ENCODE measurements around the gene PARD6B.
"Not testable (repeated sequence)": the region's sequence is repeated elsewhere in the genome, so short reads cannot be mapped to it uniquely, and the experiment has no call there.

The PARD6B gene

DNA sequence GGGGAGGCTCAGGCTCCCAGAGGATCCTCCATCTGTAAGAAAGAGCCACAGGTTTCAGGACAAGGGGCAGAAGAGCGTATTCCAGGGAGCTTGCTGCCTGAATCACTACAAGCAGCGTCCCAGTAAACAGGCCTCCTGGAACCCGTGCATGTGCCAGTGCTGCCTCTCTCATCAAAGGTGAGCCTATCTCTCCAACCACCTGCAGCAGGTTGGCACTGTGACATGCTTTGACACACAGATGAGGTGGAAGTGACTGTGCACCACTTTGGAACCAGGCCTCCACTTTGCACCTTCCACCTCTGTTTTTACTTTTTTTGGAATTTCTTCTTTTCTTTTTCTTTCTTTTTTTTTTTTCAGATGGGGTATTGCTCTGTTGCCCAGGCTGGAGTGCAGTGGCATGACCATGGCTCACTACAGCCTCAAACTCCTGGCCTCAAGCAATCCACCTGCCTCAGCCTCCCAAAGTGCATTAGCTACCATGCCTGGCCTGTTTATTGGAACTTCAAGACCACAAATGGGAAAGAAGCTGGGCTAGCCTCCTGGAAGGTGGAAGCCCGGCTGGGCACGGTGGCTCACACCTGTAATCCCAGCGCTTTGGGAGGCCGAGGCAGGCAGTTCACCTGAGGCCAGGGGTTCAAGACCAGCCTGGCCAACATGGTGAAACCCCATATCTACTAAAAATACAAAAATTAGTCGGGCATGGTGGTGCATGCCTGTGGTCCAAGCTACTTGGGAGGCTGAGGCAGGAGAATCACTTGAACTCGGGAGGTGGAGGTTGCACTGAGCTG is 27.5 kb upstream of the PARD6B start:
- not testable (repeated sequence) for DNase-seq (ENCODE audit: low read depth)

DNA sequence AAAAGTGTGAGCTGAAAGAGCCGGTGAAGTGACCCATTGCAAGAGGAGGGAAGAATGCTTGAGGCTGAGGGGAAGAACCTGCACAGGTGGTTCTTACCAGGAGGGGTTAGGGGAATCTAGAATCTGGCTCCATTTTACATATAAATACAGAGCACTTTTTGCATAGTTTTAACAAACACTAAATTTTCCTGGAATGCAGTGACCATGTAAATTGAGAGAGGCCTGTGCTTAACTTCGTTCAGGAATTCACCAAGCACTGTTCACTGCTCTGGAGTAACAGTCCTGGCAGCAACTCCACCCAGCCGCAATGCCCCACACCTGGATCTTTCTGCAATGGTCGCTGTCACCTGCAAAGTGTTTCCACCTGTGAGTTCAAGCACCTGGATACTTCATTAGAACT is 26.9 kb upstream of the PARD6B start:
- DNase-seq (ENCODE audit: low read depth) = no peak

DNA sequence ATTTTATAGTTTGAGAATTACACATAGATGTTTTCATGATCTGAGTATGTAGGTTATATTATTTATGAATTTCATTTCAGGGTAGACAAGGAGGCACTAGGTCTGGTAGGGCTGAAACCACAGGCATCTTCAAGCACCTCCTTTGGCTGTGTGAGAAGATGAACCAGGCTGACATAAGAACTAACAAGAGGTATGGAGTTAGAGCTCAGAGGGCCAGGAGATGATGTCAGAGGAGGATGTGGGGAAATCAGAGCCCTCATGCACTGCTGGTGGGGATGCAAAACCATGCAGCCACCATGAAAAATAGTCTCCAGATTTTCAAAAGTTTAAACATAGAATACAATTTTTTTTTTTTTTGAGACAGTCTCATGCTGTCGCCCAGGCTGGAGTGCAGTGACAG is 26.4 kb upstream of the PARD6B start:
- no peak for DNase-seq (ENCODE audit: low read depth)

DNA sequence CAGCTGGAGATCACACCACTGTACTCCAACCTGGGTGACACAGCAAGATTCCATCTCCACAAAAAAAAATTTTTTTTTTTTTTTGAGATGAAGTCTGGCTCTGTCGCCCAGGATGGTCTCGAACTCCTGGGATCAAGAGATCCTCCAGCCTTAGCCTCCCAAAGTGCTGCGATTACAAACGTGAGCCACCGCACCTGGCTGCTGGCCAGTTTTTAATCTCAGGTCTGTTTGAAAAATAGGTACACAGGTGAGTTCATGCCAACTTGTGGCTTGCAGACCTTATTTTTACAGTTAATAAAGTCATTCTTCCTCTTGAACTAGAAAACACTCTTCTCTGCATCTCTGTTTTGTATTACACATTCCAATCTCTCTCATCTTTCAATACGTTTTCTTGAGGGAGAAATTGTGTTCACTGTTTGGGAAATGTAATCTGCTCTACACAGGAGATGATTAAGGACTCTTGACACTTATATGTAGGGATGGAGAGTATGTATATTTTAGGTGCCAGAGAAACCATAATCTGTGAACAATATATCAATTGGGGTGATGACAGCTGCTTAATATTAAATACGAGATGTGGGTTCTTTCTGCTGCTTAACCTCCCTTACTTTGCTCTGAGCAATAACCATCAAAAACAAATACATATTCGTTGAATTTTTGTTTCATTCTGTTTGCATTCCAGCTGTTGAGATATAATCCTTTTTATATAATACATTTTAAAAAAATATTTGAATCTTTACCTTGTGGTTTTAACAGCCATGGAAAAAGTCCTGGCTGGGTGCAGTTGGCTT is 22.3 kb upstream of the PARD6B start:
- no peak for DNase-seq (ENCODE audit: low read depth)

DNA sequence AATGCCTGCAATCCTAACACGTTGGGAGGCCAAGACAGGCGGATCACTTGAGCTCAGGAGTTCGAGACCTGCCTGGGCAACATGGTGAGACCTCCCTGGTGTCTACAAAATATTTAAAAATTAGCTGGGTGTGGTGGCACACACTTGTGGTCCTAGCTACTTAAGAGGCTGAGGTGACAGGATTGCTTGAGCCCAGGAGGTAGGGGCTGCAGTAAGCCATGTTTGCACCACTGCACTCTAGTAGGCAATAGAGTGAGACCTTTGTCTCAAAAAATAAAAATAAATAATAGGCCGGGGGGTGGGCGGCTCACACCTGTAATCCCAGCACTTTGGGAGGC is 21.8 kb upstream of the PARD6B start:
- DNase-seq (ENCODE audit: low read depth) = no peak

DNA sequence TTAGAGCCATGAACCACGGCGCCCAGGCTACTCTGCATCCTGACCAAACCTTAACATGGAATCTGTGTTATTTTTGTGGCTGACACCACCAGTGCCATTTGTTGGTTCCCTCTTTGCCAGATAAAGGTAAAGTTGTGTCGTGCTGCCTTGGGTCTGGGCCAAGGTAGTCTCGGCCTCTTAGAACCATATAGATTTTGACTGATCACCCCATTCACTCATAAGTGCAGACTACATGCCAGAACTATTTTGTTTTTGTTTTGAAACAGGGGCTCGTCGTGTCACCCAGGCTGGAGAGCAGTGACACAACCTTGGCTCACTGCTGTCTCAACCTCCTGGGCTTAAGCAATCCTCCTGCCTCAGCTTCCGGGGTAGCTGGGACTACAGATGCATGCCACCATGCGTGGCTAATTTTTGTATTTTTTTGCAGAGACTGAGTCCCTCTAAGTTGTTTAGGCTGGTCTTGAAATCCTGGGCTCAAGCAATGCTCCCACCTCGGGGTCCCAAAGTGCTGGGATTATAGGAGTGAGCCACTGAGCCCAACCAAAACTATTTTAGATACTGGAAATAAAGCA is 20.8 kb upstream of the PARD6B start:
- no peak for DNase-seq (ENCODE audit: low read depth)

DNA sequence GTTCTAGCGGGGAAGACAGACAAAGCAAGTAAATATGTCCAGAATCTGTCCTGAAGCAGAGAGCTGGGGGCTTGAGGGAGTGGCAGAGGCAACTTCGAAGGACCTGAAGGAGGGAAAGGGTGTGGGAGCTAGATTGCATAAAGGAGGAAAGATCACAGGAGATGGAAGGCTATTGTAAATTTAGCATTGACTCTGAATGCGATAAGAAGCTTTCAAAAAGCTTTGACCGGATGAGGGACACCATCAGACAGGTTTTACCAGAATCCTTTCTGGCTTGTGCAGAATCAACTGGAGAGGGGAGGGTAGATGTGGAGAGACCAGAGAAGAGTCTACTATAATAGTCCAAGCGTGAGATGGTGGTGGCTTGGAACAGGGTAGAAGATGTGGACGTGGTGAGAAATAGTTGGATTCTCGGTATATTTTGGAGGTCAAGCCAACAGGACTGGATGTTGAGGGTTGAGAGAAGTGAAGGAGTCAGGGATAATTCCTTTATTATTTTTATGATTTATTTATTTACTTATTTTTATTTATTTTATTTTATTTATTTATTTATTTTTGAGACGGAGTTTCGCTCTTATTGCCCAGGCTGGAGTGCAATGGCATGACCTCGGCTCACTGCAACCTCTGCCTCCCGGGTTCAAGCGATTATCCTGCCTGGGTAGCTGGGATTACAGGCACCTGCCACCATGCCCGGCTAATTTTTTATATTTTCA is 20.1 kb upstream of the PARD6B start:
- DNase-seq (ENCODE audit: low read depth) = no peak

DNA sequence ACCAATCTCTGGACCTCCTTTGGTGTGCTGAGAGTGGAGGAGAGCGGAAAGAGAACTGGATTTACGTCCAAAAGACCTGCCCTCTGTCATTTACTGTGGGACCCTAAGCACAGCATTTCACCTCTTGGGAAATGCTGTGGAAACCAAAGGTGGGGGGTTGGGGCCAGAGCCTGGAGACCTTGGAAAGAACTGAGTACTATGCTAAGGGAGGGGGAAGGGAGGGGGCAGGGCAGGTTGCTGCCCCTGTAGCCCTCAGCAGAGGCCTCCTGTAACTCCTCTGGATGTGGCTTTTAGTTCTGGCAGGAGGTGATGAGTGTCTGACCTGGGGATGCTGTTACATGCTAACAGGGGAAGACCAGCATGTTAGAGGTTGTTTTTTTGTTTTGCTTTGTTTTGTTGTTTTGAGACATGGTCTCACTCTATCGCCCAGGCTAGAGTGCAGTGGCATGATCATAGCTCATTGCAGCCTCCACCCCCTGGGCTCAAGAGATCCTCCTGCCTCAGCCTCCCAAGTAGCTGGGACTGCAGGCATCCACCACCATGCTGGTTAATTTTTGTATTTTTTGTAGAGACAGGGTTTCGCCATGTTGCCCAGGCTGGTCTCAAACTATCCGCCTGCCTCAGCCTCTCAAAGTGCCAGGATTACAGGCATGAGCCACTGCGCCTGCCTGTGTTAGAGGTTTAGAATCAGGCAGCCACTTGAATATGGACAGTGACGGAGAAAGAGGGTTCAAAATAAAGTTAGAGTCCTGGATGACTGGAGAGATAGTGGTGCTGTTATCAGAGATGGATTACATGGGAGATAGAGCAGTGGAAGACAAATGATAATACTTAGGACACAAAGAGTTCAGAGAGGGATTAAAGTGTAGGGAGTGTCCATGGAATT is 18.4 kb upstream of the PARD6B start:
- no peak for DNase-seq (ENCODE audit: low read depth)

DNA sequence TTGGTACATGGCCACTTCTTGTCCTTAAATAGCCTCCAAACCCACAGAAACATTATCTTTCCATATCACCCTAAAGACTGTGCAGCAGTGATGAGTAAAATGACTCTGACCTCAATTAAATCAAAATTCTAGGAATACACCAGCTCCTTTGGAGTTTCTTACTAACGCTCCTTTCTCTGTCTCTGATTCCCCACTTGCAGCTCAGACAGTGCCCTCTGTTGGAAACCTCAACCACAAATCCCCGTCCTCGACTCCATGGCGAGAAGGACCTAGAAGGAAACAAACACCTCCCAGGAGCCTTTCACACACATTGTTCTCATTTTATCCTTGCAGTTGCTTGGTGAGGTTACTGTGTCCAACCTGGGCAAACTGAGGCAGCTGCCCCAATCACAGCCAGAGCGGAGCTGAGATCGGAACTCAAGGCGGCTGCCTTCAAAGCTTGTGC is 17.7 kb upstream of the PARD6B start:
- DNase-seq (ENCODE audit: low read depth) = no peak

DNA sequence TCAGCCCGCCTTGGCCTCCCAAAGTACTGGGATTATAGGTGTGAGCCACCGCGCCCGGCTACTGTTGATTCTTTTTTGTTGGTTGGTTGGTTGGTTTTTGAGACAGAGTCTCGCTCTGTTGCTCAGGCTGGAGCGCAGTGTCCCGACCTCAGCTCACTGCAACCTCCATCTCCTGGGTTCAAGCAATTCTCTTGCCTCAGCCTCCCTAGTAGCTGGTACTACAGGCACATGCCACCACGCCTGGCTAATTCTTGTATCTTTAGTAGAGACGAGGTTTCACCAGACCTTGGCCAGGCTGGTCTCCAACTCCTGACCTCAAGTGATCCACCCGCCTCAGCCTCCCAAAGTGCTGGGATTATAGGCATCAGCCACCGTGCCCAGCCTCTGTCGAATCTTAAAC is 17.0 kb upstream of the PARD6B start:
- DNase-seq (ENCODE audit: low read depth) = not testable (repeated sequence)

DNA sequence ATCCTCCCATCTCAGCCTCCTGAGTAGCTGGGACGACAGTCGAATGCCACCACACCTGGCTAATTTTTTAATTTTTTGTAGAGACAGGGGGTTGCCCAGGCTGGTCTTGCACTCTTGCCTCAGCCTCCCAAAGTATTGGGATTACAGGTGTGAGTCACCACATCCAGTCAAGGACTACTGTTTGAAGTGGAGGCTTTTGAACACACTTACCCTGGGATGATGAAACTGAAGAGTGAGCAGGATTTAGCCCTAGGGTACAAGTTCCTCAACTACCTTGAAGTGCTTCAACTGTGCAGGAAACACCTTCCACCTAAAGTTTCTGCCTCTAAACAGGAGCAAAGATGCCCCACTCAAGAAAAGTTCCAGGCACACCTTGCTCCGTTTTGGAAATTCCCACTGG is 15.7 kb upstream of the PARD6B start:
- no peak for DNase-seq (ENCODE audit: low read depth)

DNA sequence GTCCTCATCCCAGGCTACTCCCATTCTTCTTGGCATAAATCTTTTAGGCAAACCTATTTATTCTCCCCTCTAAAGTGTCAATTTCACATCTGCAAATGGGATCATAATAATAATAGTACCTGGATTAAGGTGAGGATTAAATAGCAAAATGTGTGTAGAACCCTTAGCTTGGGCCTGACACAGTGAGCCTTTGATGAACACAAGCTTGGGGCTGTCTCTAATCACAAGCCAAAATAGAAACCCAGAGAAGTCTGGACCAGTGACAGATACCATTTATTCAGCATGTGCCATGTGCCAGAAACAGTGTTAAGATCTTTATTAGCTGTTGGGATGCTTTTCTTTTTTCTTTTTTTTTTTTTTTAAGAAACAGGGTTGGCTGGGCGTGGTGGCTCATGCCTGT is 14.9 kb upstream of the PARD6B start:
- no peak for DNase-seq (ENCODE audit: low read depth)

DNA sequence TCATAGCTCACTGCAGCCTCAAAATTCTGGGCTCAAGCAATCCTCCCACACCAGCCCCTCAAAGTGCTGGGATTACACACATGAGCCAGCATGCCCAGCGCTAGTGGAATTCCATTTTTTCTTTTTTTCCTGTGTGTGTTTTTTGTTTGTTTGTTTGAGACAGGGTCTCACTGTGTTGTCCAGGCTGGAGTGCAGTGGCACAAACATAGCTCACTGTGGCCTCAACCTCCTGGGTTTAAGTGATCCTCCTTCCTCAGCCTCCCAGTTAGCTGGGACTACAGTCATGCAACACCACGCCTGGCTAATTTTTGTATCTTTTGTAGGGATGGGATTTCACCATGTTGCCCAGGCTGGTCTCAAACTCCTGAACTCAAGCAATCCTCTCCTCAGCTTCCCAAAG is 14.1 kb upstream of the PARD6B start:
- DNase-seq (ENCODE audit: low read depth) = no peak

DNA sequence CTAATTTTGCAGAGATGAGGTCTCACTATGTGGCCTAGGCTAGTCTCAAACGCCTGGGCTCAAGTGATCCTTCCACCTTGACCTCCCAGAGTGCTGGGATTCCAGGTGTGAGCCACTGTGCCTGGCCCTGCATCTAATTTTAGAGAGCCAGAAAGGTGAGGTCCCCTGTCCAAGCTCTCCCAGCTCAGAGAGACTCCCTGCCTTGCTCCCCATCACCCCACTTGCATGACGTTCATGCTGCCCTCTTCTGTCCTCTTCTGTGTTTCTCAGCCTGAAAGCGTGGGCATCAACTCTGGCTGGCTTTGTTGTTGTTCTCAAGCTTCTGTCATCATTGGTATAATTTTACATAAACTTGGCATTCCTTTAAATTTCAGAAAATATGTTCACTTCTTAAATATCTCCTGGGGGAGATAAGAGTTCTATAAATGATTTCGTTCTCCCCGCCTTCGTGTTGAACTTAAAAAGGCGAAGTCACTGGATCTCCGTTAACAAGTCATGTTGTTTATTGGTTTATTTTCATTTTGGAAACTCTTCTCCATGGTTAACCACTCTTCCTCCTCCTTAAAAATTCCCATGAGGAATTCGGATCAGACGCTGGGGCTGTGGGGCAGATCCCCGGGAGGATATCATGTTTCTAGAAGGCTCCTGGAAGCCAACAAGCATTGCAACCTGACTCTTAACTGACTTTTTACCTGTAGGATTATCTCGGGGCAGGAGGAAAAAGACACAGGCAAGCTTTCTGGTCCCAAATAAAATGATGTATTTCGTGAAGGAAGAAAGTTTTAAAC is 13.2 kb upstream of the PARD6B start:
- no peak for DNase-seq (ENCODE audit: low read depth)

DNA sequence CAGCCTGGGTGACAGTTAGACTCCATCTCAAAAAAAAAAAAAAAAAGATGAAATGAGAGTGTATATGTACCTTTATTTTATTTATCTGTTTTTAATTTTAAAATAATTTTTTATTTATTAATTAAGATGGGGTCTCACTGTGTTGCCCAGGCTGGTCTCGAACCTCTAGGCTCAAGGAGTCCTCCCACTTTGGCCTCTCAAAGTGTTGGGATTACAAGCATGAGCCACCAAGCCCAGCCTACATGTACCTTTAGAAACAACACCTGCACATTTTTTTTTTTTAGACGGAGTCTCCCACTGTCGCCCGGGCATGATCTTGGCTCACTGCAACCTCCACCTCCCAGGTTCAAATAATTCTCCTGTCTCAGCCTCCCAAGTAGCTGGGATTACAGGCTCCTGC is 12.1 kb upstream of the PARD6B start:
- no peak for DNase-seq (ENCODE audit: low read depth)

DNA sequence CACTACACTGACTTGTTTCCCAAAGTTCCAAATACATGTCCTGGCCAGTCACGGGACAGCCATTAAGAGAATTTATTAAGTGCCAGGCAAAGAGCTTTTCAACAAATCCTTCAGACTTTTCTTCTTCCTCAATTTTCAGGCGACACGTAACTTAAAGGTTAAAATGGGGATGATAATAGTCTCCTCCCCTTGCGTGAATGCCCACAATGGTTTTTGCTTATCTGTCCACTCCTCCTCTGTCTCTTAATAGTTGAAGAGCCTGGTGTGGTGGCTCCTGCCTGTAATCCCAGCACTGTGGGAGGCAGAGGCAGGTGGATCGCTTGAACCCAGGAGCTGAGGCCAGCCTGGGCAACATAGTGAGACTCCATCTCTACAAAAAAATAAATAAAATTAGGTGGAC is 11.4 kb upstream of the PARD6B start:
- no peak for DNase-seq (ENCODE audit: low read depth)

DNA sequence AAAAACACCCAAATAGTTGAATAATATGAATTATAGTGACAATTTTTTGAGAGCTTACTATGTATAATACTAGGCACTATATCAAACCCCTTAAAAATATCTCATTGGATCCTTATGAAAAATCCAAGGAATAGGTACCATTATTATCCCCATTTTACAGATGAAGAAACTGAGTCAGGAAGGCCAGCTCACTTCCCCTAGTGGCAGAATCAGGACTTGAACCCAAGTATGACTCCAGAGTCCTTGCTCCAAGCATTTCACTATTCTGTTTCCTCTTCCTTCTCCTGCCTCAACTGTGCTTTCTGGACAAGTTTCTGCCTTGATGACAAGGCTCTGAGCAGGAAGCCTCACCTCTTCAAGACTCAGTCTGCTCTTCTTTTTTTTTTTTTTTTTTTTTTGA is 10.8 kb upstream of the PARD6B start:
- no peak for DNase-seq (ENCODE audit: low read depth)

DNA sequence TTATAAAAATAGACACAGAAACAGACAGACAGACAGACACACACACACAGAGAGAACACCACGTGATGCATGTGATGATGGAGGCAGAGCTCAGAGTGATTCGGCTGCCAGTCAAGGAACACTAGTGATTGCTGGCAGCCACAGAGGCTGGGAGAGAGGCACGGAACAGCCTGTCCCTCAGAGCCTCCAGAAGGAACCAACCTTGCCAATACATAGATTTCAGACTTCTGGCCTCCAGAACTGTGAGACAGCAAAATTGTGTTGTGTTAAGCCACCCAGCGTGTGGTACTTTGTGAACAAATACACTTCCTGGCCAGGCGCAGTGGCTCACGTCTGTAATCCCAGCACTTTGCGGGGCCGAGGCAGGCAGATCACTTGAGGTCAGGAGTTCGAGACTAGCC is 9.5 kb upstream of the PARD6B start:
- no peak for DNase-seq (ENCODE audit: low read depth)

DNA sequence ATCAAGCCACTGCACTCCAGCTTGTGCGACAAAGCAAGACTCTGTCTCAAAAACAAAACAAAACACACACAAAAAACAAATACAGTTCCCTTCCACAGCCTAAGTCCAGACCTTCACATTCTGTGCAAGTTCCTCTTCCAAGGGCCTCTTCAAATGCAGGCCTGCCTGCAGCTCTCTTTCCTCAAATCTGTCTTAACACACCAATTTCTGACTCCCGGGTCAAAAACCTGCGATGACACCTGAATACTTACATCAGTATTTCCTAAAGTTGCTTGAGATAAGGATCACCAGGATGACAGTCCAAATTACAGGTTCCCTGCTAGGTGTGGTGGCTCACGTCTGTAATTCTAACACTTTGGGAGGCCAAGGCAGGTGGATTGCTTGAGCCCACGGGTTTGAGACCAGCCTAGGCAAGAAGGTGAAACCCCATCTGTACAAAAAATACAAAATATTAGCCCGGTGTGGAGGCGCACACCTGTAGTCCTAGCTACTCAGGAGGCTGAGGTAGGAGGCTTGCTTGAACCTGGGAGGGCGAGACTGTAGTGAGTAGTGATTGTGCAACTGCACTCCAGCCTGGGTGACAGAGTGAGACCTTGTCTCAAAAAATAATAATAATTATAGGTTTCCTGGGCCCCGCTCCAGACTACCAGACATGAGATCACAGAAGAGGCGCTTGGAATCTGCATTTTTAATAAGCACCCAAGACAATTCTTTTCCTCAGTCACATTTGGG is 8.8 kb upstream of the PARD6B start:
- DNase-seq (ENCODE audit: low read depth) = no peak

DNA sequence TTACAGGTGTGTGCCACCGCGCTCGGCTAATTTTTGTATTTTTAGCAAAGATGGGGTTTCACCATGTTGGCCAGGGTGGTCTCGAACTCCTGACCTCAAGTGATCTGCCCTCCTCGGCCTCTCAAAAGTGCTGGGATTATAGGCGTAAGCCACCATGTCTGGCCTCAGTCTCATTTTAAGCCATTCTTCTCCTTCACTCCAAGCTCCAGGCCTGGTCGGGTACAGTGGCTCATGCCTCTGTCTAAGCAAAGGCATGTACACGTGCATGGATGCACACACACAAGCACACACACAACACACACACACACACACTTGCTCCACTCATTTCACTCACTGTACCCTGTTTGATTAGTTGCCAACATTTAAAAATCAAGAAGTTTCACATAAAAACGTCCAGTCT is 7.7 kb upstream of the PARD6B start:
- no peak for DNase-seq (ENCODE audit: low read depth)
